Smooth muscle cell (in vitro differentiated cells): ENCODE data around the gene HS3ST1. TPM values are rescaled to one million over a fixed set of nuclear protein-coding genes. Genes with fewer than 3 reads are reported as not detected.

Experiments
- DNase-seq: peaks from one replicate; lab custom pipeline; 2025; ENCODE audit not compliant: unreplicated experiment; lab: John Stamatoyannopoulos, UW
- H2AFZ ChIP-seq: fragments of 200-600 bp; sonication (generic); 2 replicates; pipeline ENCODE4 v1.6.0; 2016; ENCODE audit warnings: antibody characterized with exemption, low read depth, mild to moderate bottlenecking
- H3F3A ChIP-seq: fragments of 200-600 bp; sonication (generic); 2 replicates; pipeline ENCODE4 v1.6.0; 2017; ENCODE audit warnings: antibody characterized with exemption, low read depth
- H3K27ac ChIP-seq: fragments of 200-600 bp; sonication (generic); 2 replicates; pipeline ENCODE4 v1.5.1; 2016; ENCODE audit warnings: low read depth, mild to moderate bottlenecking
- H3K27me3 ChIP-seq: fragments of 200-600 bp; sonication (generic); 2 replicates; pipeline ENCODE4 v1.6.1; 2016; ENCODE audit warnings: low read depth, mild to moderate bottlenecking
- H3K36me3 ChIP-seq: fragments of 200-600 bp; sonication (generic); 2 replicates; pipeline ENCODE4 v1.5.1; 2016; ENCODE audit warnings: low read depth
- H3K4me1 ChIP-seq: fragments of 200-600 bp; sonication (generic); 2 replicates; pipeline ENCODE4 v1.5.1; 2016; ENCODE audit warnings: low read depth
- H3K4me2 ChIP-seq: fragments of 200-600 bp; sonication (generic); 2 replicates; pipeline ENCODE4 v1.6.0; 2016; ENCODE audit warnings: mild to moderate bottlenecking
- H3K4me3 ChIP-seq: fragments of 200-600 bp; sonication (generic); 2 replicates; pipeline ENCODE4 v1.5.1; 2016; ENCODE audit warnings: mild to moderate bottlenecking
- H3K79me2 ChIP-seq: fragments of 200-600 bp; sonication (generic); 2 replicates; pipeline ENCODE4 v1.6.0; 2016; ENCODE audit warnings: low read depth, mild to moderate bottlenecking
- H3K9ac ChIP-seq: fragments of 200-600 bp; sonication (generic); 2 replicates; pipeline ENCODE4 v1.6.0; 2016; ENCODE audit warnings: low read depth
- H3K9me3 ChIP-seq: fragments of 200-600 bp; sonication (generic); replicated peaks from 2 replicates; pipeline ENCODE4 v1.5.1; 2016; ENCODE audit warnings: low read depth
- H4K20me1 ChIP-seq: fragments of 200-600 bp; sonication (generic); 2 replicates; pipeline ENCODE4 v1.6.0; 2016; ENCODE audit warnings: low read depth
- WGBS: methylation state at CpG from one replicate; pipeline ENCODE4 v1.1.7; 2016; ENCODE audit warnings: low lambda C conversion rate; 5-methylcytosine and 5-hydroxymethylcytosine counted together
- polyA plus RNA-seq: library from polyadenylated mRNA; unstranded; fragments of >200 nt; fragmentation: Nextera tagmentation; extraction: Ambion mirVana; gene quantifications from 2 replicates; pipeline ENCODE4 v1.2.1, GENCODE V29; 2016
- total RNA-seq: library from RNA; depleted of rRNA; stranded (reverse); fragments of >200 nt; gene quantifications from 2 replicates; pipeline ENCODE4 v1.2.3, GENCODE V29; 2014
- TF ChIP-seq, protein P1 (sequence below): fragments of 200-600 bp; sonication (generic); IDR thresholded peaks from 2 replicates; pipeline ENCODE4 v1.5.1; 2017; ENCODE audit warnings: borderline replicate concordance, mild to moderate bottlenecking, antibody characterized with exemption; ENCODE audit not compliant: insufficient read depth, poor library complexity, severe bottlenecking

HS3ST1 gene
- total and polyA plus RNA-seq, 2 experiments from 2014 or later = 0.22 to 3.1 TPM

DNA sequence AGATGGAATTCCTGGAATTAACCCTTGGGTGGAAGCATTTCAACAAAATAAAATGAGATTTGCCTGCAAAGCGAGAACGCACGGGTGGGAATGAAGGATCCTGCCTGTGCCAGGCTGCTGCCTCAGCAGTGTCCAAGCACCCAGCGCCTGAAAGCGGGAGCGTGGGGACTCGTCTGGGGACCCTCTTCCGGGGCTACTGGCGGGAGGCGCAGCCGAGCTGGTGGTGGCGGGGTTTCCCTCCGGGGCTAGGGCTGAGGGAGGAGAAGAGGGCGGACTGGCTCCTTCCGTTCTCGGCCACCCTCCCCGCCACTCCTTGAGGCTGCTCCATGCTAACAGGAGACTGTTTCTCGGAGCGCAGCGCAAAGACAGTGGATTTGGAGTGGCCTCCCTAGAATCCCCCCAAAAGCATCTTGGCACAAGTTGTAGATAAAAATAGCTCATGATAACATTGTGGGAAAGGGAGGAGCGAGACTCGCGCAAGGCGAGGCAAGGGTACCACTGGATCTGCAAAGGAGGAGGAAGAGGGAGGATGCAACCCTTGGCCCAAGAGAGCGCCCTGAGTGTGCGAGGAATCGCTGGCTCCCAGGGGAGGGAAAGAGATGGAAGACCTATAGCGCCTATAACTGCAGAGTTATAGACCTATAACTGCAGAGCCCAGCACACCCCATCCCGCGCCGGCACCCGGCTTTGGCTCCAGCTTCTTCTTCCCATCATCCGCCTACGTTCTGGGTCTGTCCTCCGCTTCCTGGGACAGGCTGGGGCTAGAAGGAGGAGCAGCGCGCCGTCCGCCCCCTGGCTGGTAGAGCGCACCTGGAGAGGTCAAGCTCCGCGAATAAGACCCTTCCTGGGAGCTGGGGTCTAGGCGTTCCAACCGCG is 1.3 kb downstream of the HS3ST1 start:
- Histone ChIP-seq H3K4me2 (peak overlapping the region; percentile 87), H3K4me1 (peaks cover 12% of the 10 kb centered on the region), H2AFZ (no peak overlapping the region), H3K27me3 (no peaks in the 10 kb centered on the region), H4K20me1 (no peaks in the 10 kb centered on the region), H3K36me3 (no peaks in the 10 kb centered on the region), H3K79me2 (no peaks in the 10 kb centered on the region), H3K9ac (no peak overlapping the region), H3K27ac (no peak overlapping the region), H3K9me3 (no peaks in the 10 kb centered on the region), H3F3A (no peaks in the 10 kb centered on the region), H3K4me3 (peak overlapping the region; percentile 67)
- 1% methylated on average over 45 of the region's 45 CpGs for WGBS
- no peak for DNase-seq
- TF ChIP-seq, protein P1, sequence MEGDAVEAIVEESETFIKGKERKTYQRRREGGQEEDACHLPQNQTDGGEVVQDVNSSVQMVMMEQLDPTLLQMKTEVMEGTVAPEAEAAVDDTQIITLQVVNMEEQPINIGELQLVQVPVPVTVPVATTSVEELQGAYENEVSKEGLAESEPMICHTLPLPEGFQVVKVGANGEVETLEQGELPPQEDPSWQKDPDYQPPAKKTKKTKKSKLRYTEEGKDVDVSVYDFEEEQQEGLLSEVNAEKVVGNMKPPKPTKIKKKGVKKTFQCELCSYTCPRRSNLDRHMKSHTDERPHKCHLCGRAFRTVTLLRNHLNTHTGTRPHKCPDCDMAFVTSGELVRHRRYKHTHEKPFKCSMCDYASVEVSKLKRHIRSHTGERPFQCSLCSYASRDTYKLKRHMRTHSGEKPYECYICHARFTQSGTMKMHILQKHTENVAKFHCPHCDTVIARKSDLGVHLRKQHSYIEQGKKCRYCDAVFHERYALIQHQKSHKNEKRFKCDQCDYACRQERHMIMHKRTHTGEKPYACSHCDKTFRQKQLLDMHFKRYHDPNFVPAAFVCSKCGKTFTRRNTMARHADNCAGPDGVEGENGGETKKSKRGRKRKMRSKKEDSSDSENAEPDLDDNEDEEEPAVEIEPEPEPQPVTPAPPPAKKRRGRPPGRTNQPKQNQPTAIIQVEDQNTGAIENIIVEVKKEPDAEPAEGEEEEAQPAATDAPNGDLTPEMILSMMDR = no peak

DNA sequence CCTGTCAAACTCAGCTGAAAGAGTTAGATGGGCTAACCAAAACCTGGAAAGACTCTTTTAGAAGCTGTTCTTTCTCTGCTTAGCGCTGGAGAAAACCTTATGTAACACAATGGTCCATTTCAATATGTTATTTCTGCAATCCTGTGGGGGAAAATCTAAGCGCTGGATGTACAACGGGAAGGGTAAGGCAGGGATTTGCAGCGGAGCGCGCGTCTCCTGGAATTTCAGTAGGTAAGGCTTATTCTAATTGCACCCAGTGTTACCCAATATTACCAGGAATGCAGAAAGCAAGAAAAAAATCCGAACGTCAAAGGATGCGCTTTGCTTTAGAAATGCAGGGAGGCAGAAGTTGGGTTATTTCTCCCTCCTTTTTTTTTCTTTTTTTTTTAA is 2.0 kb downstream of the HS3ST1 start:
- H3K27ac ChIP-seq = no peak overlapping the region
- WGBS = 9% methylated on average over 10 of the region's 10 CpGs
- H3K9ac ChIP-seq = no peak overlapping the region
- TF ChIP-seq, protein P1 = no peak
- no peaks in the 10 kb centered on the region for H3K79me2 ChIP-seq
- H3K4me2 ChIP-seq = peak overlapping the region; percentile 87
- DNase-seq = no peak
- no peaks in the 10 kb centered on the region for H4K20me1 ChIP-seq
- H3K4me3 ChIP-seq = peak overlapping the region; percentile 67
- no peaks in the 10 kb centered on the region for H3F3A ChIP-seq
- no peaks in the 10 kb centered on the region for H3K9me3 ChIP-seq
- H3K27me3 ChIP-seq = no peaks in the 10 kb centered on the region
- H2AFZ ChIP-seq = no peak overlapping the region
- no peaks in the 10 kb centered on the region for H3K36me3 ChIP-seq
- peaks cover 14% of the 10 kb centered on the region for H3K4me1 ChIP-seq

DNA sequence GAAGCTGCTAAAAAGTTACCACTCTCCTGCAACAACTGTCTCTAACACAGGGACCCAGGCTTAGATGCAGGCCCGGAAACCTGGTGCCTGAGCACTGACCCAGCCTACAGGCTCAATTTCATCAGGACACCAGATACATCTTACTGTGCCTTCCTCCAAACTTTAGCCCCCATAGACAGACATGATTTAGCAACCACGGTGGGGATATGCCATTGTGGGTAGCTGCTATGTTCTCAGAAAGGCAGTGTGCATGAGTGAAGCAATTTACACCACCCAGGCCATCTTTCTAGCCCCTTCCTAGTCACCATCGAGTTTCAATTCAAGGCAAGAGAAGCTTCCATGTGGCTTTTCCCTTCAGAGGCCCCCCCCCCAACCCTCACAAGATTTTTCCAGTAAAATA is 2.7 kb downstream of the HS3ST1 start:
- whole genome bisulfite sequencing = 69% methylated on average over 3 of the region's 3 CpGs
- Histone ChIP-seq H3K4me3 (no peak overlapping the region), H3K27ac (no peak overlapping the region), H3K9ac (no peak overlapping the region), H3K79me2 (no peaks in the 10 kb centered on the region), H2AFZ (no peak overlapping the region), H3K4me2 (no peak overlapping the region), H3K4me1 (peaks cover 20% of the 10 kb centered on the region), H3F3A (no peaks in the 10 kb centered on the region), H3K36me3 (no peaks in the 10 kb centered on the region), H3K9me3 (no peaks in the 10 kb centered on the region), H4K20me1 (no peaks in the 10 kb centered on the region), H3K27me3 (no peaks in the 10 kb centered on the region)
- DNase-seq = no peak
- TF ChIP-seq, protein P1 = no peak

DNA sequence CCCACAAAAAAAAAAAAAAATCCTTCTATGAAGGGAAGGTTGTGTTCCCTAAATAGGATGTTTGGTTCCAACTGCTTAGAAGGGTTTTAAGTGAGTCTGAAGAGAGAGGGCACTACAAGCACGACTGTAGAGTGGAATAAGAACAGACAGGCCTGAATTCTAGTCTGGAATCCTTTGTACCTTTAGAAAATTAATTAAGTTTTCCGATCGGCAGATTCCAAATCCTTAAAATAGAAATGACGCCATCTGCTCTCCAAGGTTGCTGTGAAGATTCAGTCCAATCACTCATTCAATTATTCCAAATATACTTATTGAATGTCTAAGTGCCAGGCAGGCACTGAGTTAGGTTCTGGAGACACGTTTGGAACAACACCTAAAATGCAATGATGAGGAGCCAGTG is 3.8 kb downstream of the HS3ST1 start:
- TF ChIP-seq, protein P1 = no peak
- H3K27me3 ChIP-seq = no peaks in the 10 kb centered on the region
- H3K79me2 ChIP-seq = no peaks in the 10 kb centered on the region
- H3K36me3 ChIP-seq = no peaks in the 10 kb centered on the region
- no peaks in the 10 kb centered on the region for H4K20me1 ChIP-seq
- DNase-seq = no peak
- peaks cover 4% of the 10 kb centered on the region for H3F3A ChIP-seq
- no peak overlapping the region for H3K27ac ChIP-seq
- no peaks in the 10 kb centered on the region for H3K9me3 ChIP-seq
- no peak overlapping the region for H3K4me2 ChIP-seq
- 95% methylated on average over 5 of the region's 5 CpGs for WGBS
- no peak overlapping the region for H2AFZ ChIP-seq
- no peak overlapping the region for H3K4me3 ChIP-seq
- no peak overlapping the region for H3K9ac ChIP-seq
- H3K4me1 ChIP-seq = peaks cover 20% of the 10 kb centered on the region
